Stimulated activated CD4-positive, alpha-beta T cell treated with anti-CD3 and anti-CD28 coated beads, Interleukin-4, amount 100 ng/mL, for 1 hour (primary cell): ENCODE data around the gene PCDHA13.
"Not testable (repeated sequence)": the region's sequence is repeated elsewhere in the genome, so short reads cannot be mapped to it uniquely, and the experiment has no call there.

ENCODE experiments used
- DNase-seq: peaks from one replicate; pipeline ENCODE4 v3.0.0-alpha.2; 2020

The PCDHA13 gene

GRCh38 chr5:140881889-140882590 is at the start of gene PCDHA13:
Gene PCDHA13 (plus strand): TSS chr5:140882124. CDS start chr5:140882269, 145 bp downstream.
- DNase-seq = no peak

- DNase-seq = no peak
Measured at GRCh38 chr5:140833993-140834392, 47.9 kb upstream of the PCDHA13 start, which contains the start of gene PCDHA7. Gene PCDHA7 (plus strand): TSS chr5:140834269. CDS start chr5:140834384, 115 bp downstream.

- not testable (repeated sequence) for DNase-seq
Measured at GRCh38 chr5:140834439-140835008, 47.4 kb upstream of the PCDHA13 start.

- no peak for DNase-seq
Measured at GRCh38 chr5:140835622-140836510, 46.1 kb upstream of the PCDHA13 start.

- no peak for DNase-seq
Measured at GRCh38 chr5:140840978-140841962, 40.7 kb upstream of the PCDHA13 start, which contains the start of gene PCDHA8. Gene PCDHA8 (plus strand): TSS chr5:140841187. CDS start chr5:140841322, 135 bp downstream.

GRCh38 chr5:140842798-140843733 is 38.9 kb upstream of the PCDHA13 start:
- DNase-seq = no peak

GRCh38 chr5:140848139-140849102 is 33.5 kb upstream of the PCDHA13 start, which contains the start of gene PCDHA9:
Gene PCDHA9 (plus strand): TSS chr5:140848382. CDS start chr5:140848496, 114 bp downstream.
- DNase-seq = not testable (repeated sequence)

- not testable (repeated sequence) for DNase-seq
Measured at GRCh38 chr5:140849831-140850634, 31.9 kb upstream of the PCDHA13 start.

GRCh38 chr5:140855772-140856674 is 25.9 kb upstream of the PCDHA13 start, which contains the start of gene PCDHA10:
Gene PCDHA10 (plus strand): TSS chr5:140855897. CDS start chr5:140856049, 152 bp downstream.
- DNase-seq = no peak

- DNase-seq = no peak
Measured at GRCh38 chr5:140857177-140857986, 24.5 kb upstream of the PCDHA13 start.

- DNase-seq = no peak
Measured at GRCh38 chr5:140857987-140858240, 24.0 kb upstream of the PCDHA13 start.

GRCh38 chr5:140862441-140863295 is 19.3 kb upstream of the PCDHA13 start:
- no peak for DNase-seq

GRCh38 chr5:140868721-140869554 is 13.0 kb upstream of the PCDHA13 start, which contains the start of gene PCDHA11:
Gene PCDHA11 (plus strand): TSS chr5:140868957. CDS start chr5:140869104, 147 bp downstream.
- DNase-seq = no peak

GRCh38 chr5:140869555-140869886 is 12.4 kb upstream of the PCDHA13 start:
- DNase-seq = no peak
